HG03469 (cell line): ENCODE data around the gene HOXC4.
"Not testable (repeated sequence)": the region's sequence is repeated elsewhere in the genome, so short reads cannot be mapped to it uniquely, and the experiment has no call there.

ENCODE experiments used
- ATAC-seq: cut with Tn5 transposase; IDR thresholded peaks from one replicate; pipeline ENCODE4 v1.9.1; 2021; ENCODE audit warnings: mild to moderate bottlenecking, moderate library complexity, moderate number of reproducible peaks; ENCODE audit not compliant: unreplicated experiment

HOXC4 gene

GRCh38 chr12:54081581-54082396 lies 28.2 kb downstream of the HOXC4 start:
- not testable (repeated sequence) for ATAC-seq

DNA sequence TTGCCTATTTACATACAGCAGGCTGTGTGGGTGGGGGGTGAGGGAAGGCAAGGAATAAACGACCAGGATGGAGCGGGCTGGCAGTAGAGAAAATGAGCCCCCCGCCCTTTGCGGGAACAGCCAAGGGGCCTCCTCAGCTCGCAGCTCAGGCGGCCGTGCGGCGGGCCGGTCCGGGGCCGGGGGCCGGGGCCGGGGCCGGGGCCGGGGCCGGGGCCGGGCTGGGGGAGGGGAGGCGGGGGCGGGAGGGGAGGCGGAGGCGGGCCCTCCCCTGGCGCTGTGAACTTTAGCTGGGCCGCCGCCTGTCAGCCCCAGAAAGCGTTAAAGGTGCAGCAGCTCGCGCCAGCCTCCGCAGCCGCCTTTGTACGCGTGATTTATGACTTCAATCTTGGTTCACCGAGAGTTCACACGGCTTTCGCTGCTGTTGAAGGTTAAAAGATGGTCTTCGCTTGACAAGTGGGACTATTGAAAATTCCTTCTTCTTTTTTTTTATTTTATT lies 28.8 kb downstream of the HOXC4 start:
- no peak for ATAC-seq

DNA sequence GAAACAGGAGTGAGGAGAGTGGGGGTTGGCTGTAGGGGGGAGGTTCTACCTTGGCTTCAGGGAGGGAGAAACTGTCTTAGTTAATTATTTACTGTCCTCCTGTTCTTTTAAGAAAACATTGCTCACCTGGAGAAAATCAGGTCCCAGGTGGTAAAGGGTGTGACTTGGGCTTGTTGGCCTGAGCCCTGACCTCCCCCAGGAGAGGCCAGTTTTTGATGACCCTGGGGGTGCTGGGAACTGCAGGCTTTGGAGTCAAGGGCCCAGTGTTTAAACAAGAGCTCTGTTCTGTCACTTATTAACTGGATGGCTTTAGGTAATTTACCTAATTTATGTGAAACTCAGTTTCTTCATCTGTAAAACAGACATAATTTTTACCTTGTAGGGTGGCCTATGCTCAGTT lies 34.4 kb downstream of the HOXC4 start:
- ATAC-seq: not testable (repeated sequence)

DNA sequence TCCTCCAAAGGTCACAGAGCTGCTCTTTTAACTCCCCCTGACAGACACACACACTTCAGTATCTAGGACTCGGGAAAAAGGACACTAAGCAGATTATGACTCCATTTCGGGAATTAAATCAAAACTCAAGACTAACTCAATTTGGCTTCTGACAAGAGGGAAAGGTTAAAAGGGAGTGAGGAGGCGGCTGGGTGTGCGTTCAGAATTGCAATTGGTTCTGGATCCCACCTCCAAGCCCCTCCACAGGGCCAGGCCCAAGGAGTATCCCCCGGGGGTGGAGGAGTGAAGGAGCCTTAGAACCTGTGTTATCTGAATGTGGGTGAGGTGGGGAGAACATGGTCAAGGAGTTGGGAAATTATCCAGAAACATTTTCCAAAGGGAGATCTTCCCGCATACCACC lies 35.8 kb downstream of the HOXC4 start:
- ATAC-seq: not testable (repeated sequence)

GRCh38 chr12:54090312-54090711 lies 36.7 kb downstream of the HOXC4 start:
- ATAC-seq: not testable (repeated sequence)

- not testable (repeated sequence) for ATAC-seq
Measured at GRCh38 chr12:54092943-54093342, 39.3 kb downstream of the HOXC4 start.

GRCh38 chr12:54095928-54096327 lies 42.3 kb downstream of the HOXC4 start:
- not testable (repeated sequence) for ATAC-seq

GRCh38 chr12:54098644-54099043 lies 45.0 kb downstream of the HOXC4 start:
- ATAC-seq: not testable (repeated sequence)

DNA sequence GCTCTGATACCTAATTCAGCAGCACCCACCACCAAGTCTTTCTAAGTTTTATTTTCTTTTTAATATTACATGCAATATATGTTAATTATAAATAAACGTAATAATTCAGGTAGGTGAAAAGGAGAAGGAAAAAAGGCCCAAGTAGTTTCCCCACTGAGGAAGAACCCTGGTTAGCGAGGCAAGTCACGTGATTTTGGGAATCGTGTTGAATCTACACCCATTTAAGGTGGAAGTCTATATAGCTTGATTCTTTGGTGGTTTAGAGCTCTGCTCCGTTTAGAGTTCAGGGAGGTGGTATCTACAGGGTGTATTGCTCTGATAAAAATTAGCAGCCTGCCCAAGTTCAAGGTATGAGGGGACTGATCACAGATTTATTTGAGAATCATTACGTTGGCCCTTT lies 47.0 kb downstream of the HOXC4 start:
- not testable (repeated sequence) for ATAC-seq

- ATAC-seq: not testable (repeated sequence)
Measured at GRCh38 chr12:54102223-54102622, 48.6 kb downstream of the HOXC4 start.

GRCh38 chr12:54103827-54104226 lies 50.2 kb downstream of the HOXC4 start:
- not testable (repeated sequence) for ATAC-seq
